GM06990 (cell line): ENCODE results near the gene SLC41A3.

ENCODE experiments used
- DNase-seq: peaks from one replicate; pipeline ENCODE4 v3.0.0-alpha.2; 2011; ENCODE audit not compliant: insufficient read length; ENCODE audit errors: extremely low read depth
- H3K27me3 ChIP-seq: replicated peaks from 2 replicates; pipeline ENCODE4 v1.6.0; 2011; ENCODE audit warnings: low read length; ENCODE audit not compliant: control insufficient read depth, insufficient read depth
- H3K36me3 ChIP-seq: 2 replicates; pipeline ENCODE4 v1.5.1; 2011; ENCODE audit warnings: low read length; ENCODE audit not compliant: control insufficient read depth, insufficient read depth
- H3K4me3 ChIP-seq: replicated peaks from 2 replicates; pipeline ENCODE4 v1.5.1; 2011; ENCODE audit warnings: low read depth, mild to moderate bottlenecking, control low read depth, low read length
- TF ChIP-seq, protein P1 (sequence below): IDR thresholded peaks from 2 replicates; pipeline ENCODE4 v1.5.1; 2011; ENCODE audit warnings: low read length, control low read depth, mild to moderate bottlenecking, inconsistent platforms; ENCODE audit not compliant: insufficient read depth, poor library complexity, severe bottlenecking

Gene SLC41A3

DNA sequence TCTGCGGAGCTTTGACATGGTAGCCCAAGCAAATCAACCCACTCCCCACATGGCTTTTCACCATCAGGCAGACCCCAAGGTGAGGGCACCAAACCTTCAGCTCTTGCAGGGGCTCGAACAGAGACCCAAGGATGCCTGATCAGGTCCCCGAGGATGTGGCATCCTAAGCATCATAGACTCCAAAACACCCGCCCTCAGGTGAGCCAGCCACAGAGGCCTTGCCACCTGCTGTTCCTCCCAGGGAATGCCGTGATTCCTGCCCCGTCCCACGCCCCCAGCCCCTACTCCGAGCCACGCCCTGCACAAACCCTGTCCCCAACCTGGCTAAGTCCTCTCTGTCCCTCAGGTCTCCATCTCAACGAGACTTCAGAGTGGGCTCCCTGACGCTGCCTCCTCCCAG lies 34.7 kb upstream of the SLC41A3 start:
- Histone ChIP-seq H3K36me3 (no peaks in the 10 kb centered on the region), H3K27me3 (peaks cover 1% of the 10 kb centered on the region; the same call in 1 of the 2 replicates), H3K4me3 (no peak overlapping the region)
- no peak for DNase-seq
- TF ChIP-seq, protein P1, sequence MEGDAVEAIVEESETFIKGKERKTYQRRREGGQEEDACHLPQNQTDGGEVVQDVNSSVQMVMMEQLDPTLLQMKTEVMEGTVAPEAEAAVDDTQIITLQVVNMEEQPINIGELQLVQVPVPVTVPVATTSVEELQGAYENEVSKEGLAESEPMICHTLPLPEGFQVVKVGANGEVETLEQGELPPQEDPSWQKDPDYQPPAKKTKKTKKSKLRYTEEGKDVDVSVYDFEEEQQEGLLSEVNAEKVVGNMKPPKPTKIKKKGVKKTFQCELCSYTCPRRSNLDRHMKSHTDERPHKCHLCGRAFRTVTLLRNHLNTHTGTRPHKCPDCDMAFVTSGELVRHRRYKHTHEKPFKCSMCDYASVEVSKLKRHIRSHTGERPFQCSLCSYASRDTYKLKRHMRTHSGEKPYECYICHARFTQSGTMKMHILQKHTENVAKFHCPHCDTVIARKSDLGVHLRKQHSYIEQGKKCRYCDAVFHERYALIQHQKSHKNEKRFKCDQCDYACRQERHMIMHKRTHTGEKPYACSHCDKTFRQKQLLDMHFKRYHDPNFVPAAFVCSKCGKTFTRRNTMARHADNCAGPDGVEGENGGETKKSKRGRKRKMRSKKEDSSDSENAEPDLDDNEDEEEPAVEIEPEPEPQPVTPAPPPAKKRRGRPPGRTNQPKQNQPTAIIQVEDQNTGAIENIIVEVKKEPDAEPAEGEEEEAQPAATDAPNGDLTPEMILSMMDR = no peak

- H3K27me3 ChIP-seq = peaks cover 1% of the 10 kb centered on the region; the same call in 1 of the 2 replicates
- TF ChIP-seq, protein P1 = no peak
- no peaks in the 10 kb centered on the region for H3K36me3 ChIP-seq
- no peak overlapping the region for H3K4me3 ChIP-seq
- no peak for DNase-seq
Observed at GRCh38 chr3:126117786-126118185, 33.9 kb upstream of the SLC41A3 start.

DNA sequence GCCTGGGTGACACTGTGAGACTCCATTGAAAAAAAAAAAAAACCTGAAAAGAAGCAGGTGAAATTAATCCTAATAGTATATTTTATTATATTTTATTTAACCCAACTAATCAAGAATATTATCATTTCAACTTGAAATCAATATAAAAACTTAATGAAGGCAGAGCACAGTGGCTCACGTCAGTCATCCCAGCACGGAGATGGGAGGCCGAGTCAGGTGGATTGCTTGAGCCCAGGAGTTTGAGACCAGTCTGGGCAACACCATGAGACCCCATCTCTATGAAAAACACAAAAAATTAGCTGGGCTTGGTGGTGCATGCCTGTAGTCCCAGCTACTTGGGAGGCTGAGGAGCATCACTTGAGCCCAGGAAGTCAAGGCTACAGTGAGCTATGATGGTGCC lies 33.3 kb upstream of the SLC41A3 start:
- no peak overlapping the region for H3K4me3 ChIP-seq
- H3K27me3 ChIP-seq = peaks cover 1% of the 10 kb centered on the region; the same call in 1 of the 2 replicates
- no peak for DNase-seq
- TF ChIP-seq, protein P1 = no peak
- H3K36me3 ChIP-seq = no peaks in the 10 kb centered on the region

GRCh38 chr3:126116526-126116925 lies 32.6 kb upstream of the SLC41A3 start:
- H3K27me3 ChIP-seq = no peaks in the 10 kb centered on the region; the same call in 1 of the 2 replicates
- no peaks in the 10 kb centered on the region for H3K36me3 ChIP-seq

GRCh38 chr3:126114443-126115386 lies 30.8 kb upstream of the SLC41A3 start:
- no peak for DNase-seq
- H3K36me3 ChIP-seq = no peaks in the 10 kb centered on the region
- TF ChIP-seq, protein P1 = no peak

More at GRCh38 chr3:126116526-126116925, 32.6 kb upstream of the SLC41A3 start:
- no peak overlapping the region for H3K4me3 ChIP-seq
- TF ChIP-seq, protein P1 = no peak
- no peak for DNase-seq

More at GRCh38 chr3:126114443-126115386, 30.8 kb upstream of the SLC41A3 start:
- Histone ChIP-seq H3K27me3 (no peaks in the 10 kb centered on the region; the same call in 1 of the 2 replicates), H3K4me3 (no peak overlapping the region)
